ENCODE data around the gene MGME1.

The MGME1 gene

GRCh38 chr20:17960927-17961586 is 7.8 kb upstream of the MGME1 start:
- no peak for DNase-seq

DNA sequence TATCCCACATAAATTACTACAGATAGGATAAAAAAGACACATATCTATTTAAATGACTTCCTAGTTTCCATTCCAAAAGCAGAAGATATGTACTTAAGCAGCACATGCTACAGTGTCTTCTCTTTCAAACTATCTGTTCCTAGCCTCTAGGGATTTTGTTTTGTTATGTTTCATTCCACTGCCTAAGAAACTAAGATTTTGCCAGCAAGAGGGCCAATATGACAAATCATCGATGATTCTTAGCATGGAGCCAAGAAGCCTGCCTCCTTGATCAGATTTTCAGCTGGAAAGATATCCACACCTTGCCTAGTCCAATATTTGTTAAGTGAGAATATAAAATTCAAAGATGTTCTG is 7.3 kb upstream of the MGME1 start:
- no peak for DNase-seq

GRCh38 chr20:17963114-17963897 is 5.5 kb upstream of the MGME1 start:
- DNase-seq: no peak

DNA sequence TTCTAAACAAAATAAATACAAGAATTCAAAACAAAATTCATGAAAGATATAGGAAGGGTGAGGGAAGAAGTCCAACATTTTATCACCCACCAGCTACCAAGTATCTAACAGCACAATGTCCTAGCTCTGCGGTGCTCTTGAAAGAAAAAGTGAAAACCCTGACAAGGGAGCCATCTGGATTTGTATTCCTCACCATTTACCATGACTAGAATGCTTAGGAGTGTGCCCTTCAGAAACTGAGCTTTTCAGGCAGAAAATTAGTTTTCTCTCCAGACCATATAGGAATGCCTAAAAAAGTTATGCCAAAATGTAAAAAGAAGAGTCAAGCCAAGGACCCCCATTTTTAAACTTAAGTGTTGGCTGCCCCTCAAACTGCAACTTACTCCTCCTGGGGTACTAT is 4.7 kb upstream of the MGME1 start:
- DNase-seq: no peak

DNA sequence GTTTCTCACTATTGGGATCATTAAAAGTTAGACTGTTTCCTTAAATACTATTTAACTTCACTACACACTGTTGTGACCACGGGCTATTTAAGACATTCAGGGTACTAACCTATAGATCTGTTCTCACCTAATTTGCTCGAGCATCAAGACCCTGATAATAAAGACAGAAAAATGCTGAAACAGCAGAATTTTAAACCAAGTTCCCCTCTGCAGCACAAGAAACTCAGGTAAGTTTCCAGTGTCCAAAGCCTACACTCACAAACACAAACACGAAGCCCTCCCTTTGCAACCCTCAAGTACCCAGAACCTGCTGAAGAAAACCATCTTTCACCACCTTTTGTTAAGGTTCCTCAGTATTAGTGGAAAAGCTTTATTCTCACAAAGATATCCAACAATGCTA is 4.2 kb upstream of the MGME1 start:
- no peak for DNase-seq

DNA sequence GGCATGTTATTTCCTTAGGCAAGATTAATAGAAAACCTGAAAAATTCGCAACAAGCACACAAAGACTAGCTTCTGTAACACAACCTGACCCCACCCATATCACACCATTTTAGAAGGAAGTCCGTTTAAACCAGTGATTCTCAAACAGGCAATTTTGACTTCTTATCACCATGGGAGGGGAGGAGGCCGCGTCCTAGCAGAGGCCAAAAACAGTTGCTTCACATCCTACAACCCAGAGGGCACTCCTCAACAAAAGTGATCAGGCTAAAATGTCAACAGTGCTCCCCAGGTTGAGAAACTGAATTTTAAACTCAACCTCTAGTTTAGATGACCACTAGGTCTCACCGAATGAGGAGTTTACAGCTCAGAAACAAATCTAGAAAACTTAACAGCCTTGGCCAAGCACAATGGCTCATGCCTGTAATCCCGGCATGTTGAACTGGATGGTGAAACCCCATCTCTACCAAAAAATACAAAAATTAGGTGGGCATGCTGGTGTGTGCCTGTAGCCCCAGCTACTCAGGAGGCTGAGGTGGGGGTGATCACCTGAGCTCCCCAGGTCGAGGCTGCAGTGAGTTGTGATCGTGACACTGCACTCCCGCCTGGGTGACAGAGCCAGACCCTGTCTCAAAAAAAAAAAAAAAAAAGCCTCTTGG is 3.6 kb upstream of the MGME1 start:
- DNase-seq: no peak

GRCh38 chr20:17966432-17967310 is 2.1 kb upstream of the MGME1 start:
- DNase-seq: no peak

DNA sequence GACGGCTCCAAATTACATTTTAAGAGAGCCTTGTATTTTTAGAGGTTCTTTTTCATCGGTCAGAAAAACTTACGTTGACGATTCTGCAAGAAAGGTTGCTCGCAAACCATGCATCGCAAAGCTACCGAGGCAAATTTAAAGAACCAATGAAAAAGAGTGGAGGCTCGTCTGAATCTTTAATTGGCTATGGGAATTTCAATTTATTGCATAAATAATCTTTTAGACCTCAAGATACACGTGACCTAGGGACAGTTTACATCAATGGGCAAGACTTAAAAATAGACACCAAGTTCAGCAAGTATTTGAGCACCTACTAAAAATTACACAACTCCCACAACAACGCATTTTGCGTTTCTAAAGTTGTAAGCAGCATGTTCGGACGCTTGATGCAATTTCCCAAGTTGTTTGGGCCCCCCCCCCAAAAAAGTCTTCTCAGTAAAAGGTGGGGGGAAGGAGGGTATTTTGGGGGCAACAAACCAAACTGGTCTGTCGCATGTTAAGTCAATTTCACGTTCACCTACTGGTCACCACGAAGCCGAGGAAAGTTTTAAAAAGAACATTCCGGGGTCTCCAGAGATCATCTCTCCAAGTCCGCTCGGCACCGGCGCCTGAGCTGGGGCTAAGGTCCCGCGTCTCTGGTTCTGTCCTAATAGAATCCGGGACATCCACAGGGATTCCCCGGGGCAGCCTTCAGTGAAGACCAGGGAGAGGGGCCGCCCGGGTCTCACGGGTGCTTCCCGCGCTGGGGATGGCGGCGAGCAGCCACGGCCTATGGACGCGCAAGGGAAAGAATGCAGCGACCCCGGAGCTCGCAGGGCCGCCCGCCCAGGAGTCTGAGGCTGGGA is 1.1 kb upstream of the MGME1 start:
- no peak for DNase-seq

DNA sequence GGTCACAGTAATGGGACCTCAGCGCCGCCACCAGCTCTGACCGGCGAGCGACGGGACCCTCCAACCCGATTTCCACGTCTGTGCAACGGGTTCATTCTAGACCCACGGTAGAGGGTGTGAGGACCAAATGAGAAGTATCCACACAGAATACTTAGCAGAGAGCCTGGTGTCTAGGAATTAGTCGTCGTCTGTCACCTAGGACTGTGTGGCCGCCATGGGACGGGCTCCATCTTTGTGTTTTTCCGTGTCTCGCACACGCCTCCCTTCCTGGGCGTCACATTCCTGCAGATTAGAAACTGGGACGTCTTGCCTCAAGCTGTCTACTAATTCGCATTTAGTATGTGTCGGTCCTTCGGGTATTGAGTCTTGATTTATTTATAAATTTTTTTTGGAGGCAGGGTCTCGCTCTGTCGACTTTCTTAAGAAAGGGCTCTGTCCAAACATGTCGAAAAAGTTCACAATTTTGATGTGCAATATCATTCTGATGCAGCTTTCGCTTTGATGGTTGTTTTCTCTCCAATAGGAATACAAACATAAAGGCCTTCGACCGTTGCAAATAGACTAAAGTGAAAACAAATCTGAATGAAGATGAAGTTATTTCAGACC is 563 bp downstream of the MGME1 start:
- DNase-seq: peak; percentile 32

DNA sequence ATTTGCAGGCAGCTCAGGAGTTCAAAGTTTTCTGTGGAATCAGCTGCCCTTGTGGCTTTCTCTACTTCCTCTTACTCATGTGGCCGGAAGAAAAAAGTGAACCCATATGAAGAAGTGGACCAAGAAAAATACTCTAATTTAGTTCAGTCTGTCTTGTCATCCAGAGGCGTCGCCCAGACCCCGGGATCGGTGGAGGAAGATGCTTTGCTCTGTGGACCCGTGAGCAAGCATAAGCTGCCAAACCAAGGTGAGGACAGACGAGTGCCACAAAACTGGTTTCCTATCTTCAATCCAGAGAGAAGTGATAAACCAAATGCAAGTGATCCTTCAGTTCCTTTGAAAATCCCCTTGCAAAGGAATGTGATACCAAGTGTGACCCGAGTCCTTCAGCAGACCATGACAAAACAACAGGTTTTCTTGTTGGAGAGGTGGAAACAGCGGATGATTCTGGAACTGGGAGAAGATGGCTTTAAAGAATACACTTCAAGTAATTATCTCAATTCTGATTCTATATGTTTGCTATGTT is 1.1 kb downstream of the MGME1 start:
- peak; percentile 33 for DNase-seq

DNA sequence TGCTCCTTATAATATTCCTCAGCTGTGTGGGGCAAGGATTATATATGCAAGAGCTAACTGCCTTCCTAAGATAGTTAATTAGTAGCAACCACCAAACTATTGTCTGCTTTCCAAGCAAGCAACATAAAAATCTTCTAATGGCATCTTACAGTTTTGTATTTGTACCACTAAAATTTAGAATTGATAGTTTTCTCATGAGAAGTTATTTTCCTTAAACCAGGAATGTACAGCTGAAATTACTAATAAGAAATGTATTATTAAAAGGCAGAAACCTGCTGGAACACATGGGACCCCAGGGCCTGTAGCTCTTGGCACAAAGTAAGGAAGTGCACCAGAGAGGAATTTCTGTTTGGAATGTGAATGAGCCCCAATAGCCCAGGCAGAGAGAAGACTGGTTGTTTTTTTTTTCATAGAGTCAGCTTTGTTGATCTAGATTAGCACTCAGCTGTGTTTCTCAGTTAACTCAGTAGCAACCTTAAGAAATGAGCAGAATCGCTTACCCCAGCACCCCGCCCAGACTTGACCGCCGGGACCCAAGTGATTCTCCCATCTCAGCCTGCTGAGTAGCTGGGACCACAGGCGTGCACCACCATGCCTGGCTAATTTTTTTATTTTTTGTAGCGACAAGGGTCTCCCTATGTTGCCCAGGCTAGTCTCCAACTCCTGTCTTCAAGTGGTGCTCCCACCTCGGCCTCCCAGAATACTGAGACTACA is 2.6 kb downstream of the MGME1 start:
- DNase-seq: no peak

GRCh38 chr20:17972121-17972520 is 3.3 kb downstream of the MGME1 start:
- DNase-seq: no peak

DNA sequence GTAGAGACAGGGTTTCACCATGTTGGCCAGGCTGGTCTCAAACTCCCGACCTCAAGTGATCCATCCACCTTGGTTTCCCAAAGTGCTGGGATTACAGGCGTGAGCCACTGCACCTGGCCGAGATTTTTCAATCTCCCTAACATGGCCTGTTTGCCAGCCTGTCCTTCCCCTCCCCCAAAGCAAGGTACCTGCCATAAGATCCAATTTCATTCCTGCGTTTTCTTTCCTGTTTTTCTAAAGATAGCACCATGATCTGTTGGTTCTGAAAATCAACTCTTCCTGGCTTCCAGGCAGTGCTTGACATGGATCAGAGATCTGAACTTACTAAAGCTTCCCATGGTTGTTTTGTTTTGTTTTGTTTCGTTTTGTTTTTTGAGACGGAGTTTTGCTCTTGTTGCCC is 7.5 kb downstream of the MGME1 start:
- DNase-seq: no peak

DNA sequence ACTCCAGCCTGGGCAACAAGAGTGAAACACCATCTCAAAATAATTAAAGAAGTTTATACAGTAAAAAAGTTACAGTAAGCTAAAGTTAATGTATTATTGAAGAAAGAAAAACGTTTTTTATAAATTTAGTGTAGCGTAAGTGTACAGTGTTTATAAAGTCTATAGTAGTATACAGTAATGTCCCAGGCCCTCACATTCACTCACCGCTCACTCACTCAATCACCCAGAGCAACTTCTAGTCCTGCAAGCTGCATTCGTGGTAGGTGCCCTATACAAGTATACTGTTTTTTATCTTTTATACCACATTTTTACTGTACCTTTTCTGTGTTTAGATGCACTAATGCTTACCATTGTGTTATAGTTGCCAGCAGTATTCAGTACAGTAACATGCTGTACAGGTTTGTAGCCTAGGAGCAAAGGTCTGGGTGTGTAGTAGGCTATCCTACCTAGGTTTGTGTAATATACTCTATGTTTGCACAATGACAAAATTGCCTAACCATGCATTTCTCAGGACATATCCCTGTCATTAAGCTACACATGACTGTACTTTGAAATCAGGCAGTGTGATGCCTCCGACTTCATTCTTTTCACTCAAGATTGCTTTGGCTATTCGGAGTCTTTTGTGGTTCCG is 16.7 kb downstream of the MGME1 start:
- no peak for DNase-seq

DNA sequence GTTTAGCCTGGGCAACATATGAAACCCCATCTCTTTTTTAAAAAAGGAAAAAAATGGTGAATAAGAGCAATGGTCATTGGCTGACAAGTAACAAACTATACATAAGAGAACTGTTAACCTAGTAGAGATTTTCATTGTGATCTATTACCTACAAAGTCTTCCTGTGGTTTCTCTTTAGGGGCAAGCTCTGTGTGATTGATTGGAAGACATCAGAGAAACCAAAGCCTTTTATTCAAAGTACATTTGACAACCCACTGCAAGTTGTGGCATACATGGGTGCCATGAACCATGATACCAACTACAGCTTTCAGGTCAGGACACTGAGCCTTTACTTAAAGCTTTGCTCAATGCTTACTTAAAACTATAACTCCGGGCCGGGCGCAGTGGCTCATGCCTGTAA is 19.2 kb downstream of the MGME1 start:
- no peak for DNase-seq

GRCh38 chr20:17990278-17990972 is 21.6 kb downstream of the MGME1 start:
- no peak for DNase-seq

GRCh38 chr20:17992224-17992637 is 23.4 kb downstream of the MGME1 start:
- no peak for DNase-seq

- no peak for DNase-seq
Measured at GRCh38 chr20:17992847-17993513, 24.2 kb downstream of the MGME1 start.

DNA sequence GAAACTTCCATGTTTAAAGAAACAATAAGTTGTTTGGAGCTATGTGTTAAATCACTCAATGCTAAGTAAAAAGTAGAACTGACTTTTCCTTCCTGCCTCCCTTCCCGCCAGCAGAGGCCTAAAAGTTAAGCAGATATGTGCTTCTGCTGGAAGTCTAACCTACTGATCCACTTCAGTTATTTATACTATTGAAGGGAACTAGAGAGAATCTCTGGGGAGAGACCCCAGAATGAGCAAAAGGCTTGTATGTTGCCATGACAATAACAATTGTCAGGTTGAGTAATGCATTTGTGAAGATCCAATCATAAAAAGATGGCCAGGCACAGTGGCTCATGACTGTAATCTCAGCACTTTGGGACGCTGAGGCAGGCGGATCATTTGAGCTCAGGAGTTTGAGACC is 24.7 kb downstream of the MGME1 start:
- no peak for DNase-seq

All from NCI-H226 (cell line).